NCI-H146 treated with DMSO at 0.1 percent for 48 hours (cell line): ENCODE data around the gene EPHB6.

ENCODE experiments used
- DNase-seq: peaks from one replicate; lab custom pipeline; 2025; ENCODE audit not compliant: unreplicated experiment; lab: John Stamatoyannopoulos, UW

EPHB6 gene

GRCh38 chr7:142863891-142864685, 9.2 kb downstream of the EPHB6 start:
- DNase-seq, result no peak

- DNase-seq, result no peak
These were observed 10.3 kb downstream of the EPHB6 start for GRCh38 chr7:142864980-142865747.

GRCh38 chr7:142865766-142866165, 10.9 kb downstream of the EPHB6 start:
- no peak for DNase-seq

GRCh38 chr7:142866361-142867096, 11.7 kb downstream of the EPHB6 start:
- no peak for DNase-seq

DNA sequence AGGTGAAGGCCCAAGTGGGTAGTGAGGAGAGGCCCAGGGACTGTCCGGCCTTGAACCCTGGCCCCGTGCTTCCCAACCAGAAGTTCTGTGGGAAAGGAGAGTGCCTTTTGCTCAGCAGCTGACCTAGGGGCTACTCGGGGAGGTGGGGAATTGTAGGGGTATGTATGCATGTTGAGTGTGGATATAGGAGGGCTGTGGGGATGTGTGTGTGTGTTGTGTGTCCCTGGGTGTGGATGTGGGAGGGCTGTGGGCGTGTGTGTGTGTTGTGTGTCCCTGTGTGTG, 12.2 kb downstream of the EPHB6 start:
- DNase-seq, result no peak

- DNase-seq, result no peak
These were observed 12.7 kb downstream of the EPHB6 start for GRCh38 chr7:142867398-142868187.

- no peak for DNase-seq
These were observed 13.5 kb downstream of the EPHB6 start for GRCh38 chr7:142868188-142868985.

GRCh38 chr7:142868986-142869415, 14.1 kb downstream of the EPHB6 start:
- DNase-seq, result no peak

GRCh38 chr7:142869434-142869833, 14.6 kb downstream of the EPHB6 start:
- DNase-seq, result no peak

DNA sequence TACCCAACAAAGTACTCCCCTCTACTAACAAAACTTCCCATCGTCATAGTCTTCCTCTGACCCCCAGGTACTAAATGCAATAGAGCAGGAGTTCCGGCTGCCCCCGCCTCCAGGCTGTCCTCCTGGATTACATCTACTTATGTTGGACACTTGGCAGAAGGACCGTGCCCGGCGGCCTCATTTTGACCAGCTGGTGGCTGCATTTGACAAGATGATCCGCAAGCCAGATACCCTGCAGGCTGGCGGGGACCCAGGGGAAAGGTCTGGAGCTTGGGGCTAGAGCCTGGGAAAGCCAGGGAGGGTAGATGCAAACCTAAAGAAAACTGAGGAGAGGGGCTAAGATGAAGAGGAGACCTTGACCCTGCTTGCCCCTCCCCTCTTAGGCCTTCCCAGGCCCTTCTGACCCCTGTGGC, 15.3 kb downstream of the EPHB6 start:
- no peak for DNase-seq

DNA sequence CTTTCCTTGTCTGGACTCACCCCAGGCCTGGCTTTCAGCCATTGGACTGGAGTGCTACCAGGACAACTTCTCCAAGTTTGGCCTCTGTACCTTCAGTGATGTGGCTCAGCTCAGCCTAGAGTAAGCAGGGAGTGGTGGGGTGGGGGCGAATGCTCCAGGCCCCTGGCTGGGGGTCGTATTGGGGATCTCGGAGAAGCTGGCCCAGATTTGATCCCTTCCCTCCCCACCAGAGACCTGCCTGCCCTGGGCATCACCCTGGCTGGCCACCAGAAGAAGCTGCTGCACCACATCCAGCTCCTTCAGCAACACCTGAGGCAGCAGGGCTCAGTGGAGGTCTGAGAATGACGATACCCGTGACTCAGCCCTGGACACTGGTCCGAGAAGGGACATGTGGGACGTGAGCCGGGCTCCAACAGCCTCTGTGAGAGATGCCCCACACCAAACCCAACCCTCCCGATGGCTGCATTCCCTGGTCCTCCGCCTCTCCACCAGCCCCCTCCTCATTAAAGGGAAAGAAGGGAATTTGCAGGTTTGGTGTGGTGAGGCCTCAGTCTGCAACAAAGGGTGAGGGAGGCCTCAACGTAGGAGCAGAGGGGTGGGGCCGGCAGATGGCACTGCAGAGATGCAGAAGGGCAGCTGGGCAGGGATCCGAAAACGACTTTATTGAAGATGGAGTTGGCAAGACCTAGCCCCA, 15.8 kb downstream of the EPHB6 start:
- DNase-seq, result no peak

- no peak for DNase-seq
These were observed 16.6 kb downstream of the EPHB6 start for GRCh38 chr7:142871260-142872105.

DNA sequence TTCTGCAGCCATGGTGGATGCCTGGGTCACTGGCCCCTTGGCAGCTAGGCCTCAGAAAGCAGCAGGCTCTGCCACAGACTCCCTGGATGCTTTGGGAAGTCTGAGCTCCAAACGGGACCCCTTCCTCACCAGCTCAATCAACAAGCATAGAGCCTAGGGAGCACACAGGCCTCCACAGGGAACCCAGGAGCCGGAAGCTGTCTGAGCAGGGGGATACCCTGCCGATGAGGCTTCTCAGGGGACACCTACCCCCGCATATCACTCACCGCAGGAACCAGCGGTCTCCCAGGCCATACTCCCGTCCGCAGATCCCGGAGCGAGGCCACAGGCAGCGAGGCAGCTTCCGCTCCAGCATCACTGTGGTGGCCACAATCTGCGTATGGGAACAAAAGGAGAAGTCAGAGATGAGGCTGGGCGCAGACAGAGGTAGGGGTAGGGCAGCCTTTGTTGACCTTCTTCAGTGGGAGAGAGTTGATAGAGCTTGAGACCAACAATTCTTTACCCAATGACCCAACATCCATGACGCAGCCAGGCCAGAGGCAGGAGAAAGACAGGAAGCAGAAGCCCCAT, 17.3 kb downstream of the EPHB6 start:
- no peak for DNase-seq

DNA sequence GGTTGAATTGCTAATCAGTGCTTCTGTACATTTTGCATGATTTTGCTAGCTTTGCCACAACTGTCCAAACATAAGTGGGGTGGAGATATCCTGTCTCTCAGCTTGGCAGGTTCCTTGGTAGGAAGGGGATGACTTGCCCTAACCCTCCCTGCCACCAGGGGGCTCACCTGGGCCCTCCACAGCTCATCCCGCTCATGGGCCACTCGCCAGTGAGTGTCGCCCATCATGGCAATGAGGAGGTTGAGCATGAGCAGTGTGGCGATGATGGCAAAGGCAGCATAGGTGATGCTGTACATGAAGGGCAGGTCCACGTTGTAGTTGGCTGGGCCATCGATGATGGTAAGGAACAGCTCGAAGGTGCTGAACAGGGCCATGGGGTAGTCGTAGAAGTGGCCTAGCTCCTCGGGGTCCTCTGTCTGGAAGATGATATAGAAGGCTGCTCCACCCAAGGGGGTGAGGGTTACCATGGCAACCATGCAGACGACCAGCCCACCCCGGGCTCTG, 18.5 kb downstream of the EPHB6 start:
- DNase-seq, result no peak

DNA sequence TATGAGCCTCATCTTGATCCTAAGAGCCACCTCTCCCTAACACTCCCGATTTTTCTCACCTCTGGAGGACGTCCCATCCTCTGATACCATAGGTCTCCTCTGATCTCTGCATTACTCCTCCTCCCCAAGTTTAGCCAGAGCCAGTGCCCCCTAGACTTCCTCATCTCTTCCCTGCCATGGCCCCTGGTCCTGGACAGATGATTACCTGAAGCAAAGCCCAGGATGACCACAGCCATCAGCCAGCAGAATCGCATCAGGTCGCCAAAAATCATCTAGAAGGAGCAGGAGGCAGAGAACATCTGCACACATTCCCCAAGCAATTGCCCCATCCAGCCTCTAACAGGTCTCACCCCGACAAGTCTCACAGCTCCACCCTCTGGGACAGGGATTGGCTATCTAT, 19.0 kb downstream of the EPHB6 start:
- DNase-seq, result no peak

DNA sequence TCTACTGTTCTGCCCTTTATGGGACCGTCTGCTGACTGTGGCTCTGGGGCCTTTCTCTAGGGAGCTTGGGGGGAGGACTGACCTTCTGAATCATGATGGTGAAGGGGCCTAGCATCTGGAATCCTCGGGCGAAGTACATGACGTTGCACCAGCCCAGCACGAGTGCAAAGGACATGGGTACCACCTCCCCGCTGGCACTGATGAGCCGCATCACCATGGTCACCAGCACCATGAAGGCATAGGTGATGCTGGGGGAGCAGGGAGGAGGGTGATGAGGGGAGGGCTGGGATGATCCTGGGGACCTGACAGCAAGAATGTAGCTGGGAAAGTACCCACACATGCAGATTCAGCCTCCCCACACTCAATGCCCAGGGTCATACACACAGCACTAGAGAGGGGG, 19.5 kb downstream of the EPHB6 start:
- no peak for DNase-seq

GRCh38 chr7:142874837-142875236, 20.0 kb downstream of the EPHB6 start:
- DNase-seq, result no peak

- DNase-seq, result no peak
These were observed 20.6 kb downstream of the EPHB6 start for GRCh38 chr7:142875456-142875855.
